Measurements from ENCODE around the gene KIFC1. TPM values are rescaled to one million over a fixed set of nuclear protein-coding genes. Genes with fewer than 3 reads are reported as not detected.

Gene KIFC1
- total and polyA plus RNA-seq, 2 donors (not counting 1 experiment from before 2014, with no cell fraction given) = 0.79 to 1.0 TPM

- H2AFZ ChIP-seq (ENCODE audit: insufficient read depth, low read depth, low read length, poor library complexity, severe bottlenecking) = no peak overlapping the region
- no peaks in the 10 kb centered on the region for H3K4me1 Mint-ChIP-seq
- no peaks in the 10 kb centered on the region for H4K20me1 ChIP-seq (ENCODE audit: control insufficient read depth, insufficient read depth, low read length, poor library complexity, severe bottlenecking)
- no peaks in the 10 kb centered on the region for H3K9me3 ChIP-seq (ENCODE audit: control extremely low read depth in 1 of 3, control insufficient read depth in 2 of 3, insufficient read depth in 1 of 3, low read length in 2 of 3)
- DNase-seq = no peak
- peaks cover 0 to 47% of the 10 kb centered on the region in 2 experiments for H3K36me3 ChIP-seq (replicated peaks in 1 of 2; ENCODE audit: control extremely low read depth in 1 of 2, control insufficient read depth in 1 of 2, extremely low read depth in 1 of 2, insufficient read depth in 2 of 2, low read length in 1 of 2)
- H3K9me3 Mint-ChIP-seq (ENCODE audit: insufficient read depth) = no peaks in the 10 kb centered on the region
- no peak overlapping the region for H3K9ac ChIP-seq (ENCODE audit: low read length)
- 97% methylated on average over 17 of the region's 17 CpGs for WGBS (ENCODE audit: insufficient coverage)
- ChIA-PET POLR2A (interaction anchor here (0.8 kb wide), 1 partner anchor 33 kb away, joined by 4 read pairs; no protein-coding TSS in a partner anchor), CTCF (no interaction called here)
- no peak overlapping the region for H3K27ac ChIP-seq (ENCODE audit: low read length in 2 of 2)
- H3K4me3 Mint-ChIP-seq = no peak overlapping the region
- no peak overlapping the region for H3K27ac Mint-ChIP-seq
- no peak for TF ChIP-seq EZH2 (IDR thresholded peaks at IDR 0.05; ENCODE audit: borderline replicate concordance, insufficient read depth, low read depth, low read length, poor library complexity, severe bottlenecking)
- no peak for TF ChIP-seq CTCF (IDR thresholded peaks at IDR 0.05)
- no peaks in the 10 kb centered on the region for H3K27me3 ChIP-seq (replicated peaks in 1 of 4; ENCODE audit: control extremely low read depth in 1 of 4, control insufficient read depth in 3 of 4, insufficient read depth in 4 of 4, low read length in 3 of 4)
- no peaks in the 10 kb centered on the region for H3K27me3 Mint-ChIP-seq
- ATAC-seq (ENCODE audit: low read depth) = no peak
- H3K4me3 ChIP-seq (ENCODE audit: control extremely low read depth in 1 of 5, extremely low read depth in 1 of 5, insufficient read depth in 1 of 5, low read depth in 2 of 5, low read length in 4 of 5) = no peak overlapping the region
- H3K4me2 ChIP-seq (replicated peaks; ENCODE audit: low read depth, low read length, poor library complexity, severe bottlenecking) = no peak overlapping the region
- intact Hi-C loops (cut with micrococcal nuclease) = no loop called here
- H3K4me1 ChIP-seq (ENCODE audit: control insufficient read depth in 2 of 2, insufficient read depth in 2 of 2, low read length in 2 of 2) = no peaks in the 10 kb centered on the region
- no peaks in the 10 kb centered on the region for H3K79me2 ChIP-seq (ENCODE audit: control insufficient read depth, insufficient read depth, low read length)
Measured at GRCh38 chr6:33443025-33443424, 51.4 kb downstream of the KIFC1 start.

- Histone ChIP-seq H3K4me3 (ENCODE audit: control extremely low read depth in 1 of 5, extremely low read depth in 1 of 5, insufficient read depth in 1 of 5, low read depth in 2 of 5, low read length in 4 of 5) (no peak overlapping the region), H3K79me2 (ENCODE audit: control insufficient read depth, insufficient read depth, low read length) (no peaks in the 10 kb centered on the region), H3K9ac (ENCODE audit: low read length) (no peak overlapping the region), H3K9me3 (ENCODE audit: control extremely low read depth in 1 of 3, control insufficient read depth in 2 of 3, insufficient read depth in 1 of 3, low read length in 2 of 3) (no peaks in the 10 kb centered on the region), H3K27ac (ENCODE audit: low read length in 2 of 2) (no peak overlapping the region), H4K20me1 (ENCODE audit: control insufficient read depth, insufficient read depth, low read length, poor library complexity, severe bottlenecking) (no peaks in the 10 kb centered on the region), H2AFZ (ENCODE audit: insufficient read depth, low read depth, low read length, poor library complexity, severe bottlenecking) (no peak overlapping the region), H3K4me1 (ENCODE audit: control insufficient read depth in 2 of 2, insufficient read depth in 2 of 2, low read length in 2 of 2) (no peaks in the 10 kb centered on the region), H3K4me2 (replicated peaks; ENCODE audit: low read depth, low read length, poor library complexity, severe bottlenecking) (no peak overlapping the region), H3K27me3 (replicated peaks in 1 of 4; ENCODE audit: control extremely low read depth in 1 of 4, control insufficient read depth in 3 of 4, insufficient read depth in 4 of 4, low read length in 3 of 4) (no peaks in the 10 kb centered on the region), H3K36me3 (replicated peaks in 1 of 2; ENCODE audit: control extremely low read depth in 1 of 2, control insufficient read depth in 1 of 2, extremely low read depth in 1 of 2, insufficient read depth in 2 of 2, low read length in 1 of 2) (peaks cover 0 to 44% of the 10 kb centered on the region in 2 experiments)
- Mint-ChIP-seq H3K9me3 (ENCODE audit: insufficient read depth) (no peaks in the 10 kb centered on the region), H3K27ac (no peak overlapping the region), H3K4me1 (no peaks in the 10 kb centered on the region), H3K27me3 (no peaks in the 10 kb centered on the region), H3K4me3 (no peak overlapping the region)
- TF ChIP-seq CTCF (IDR thresholded peaks at IDR 0.05) = no peak
- no peak for TF ChIP-seq EZH2 (IDR thresholded peaks at IDR 0.05; ENCODE audit: borderline replicate concordance, insufficient read depth, low read depth, low read length, poor library complexity, severe bottlenecking)
- intact Hi-C loops (cut with micrococcal nuclease) = no loop called here
- WGBS (ENCODE audit: insufficient coverage) = 95% methylated on average over 8 of the region's 18 CpGs
- ChIA-PET CTCF (no interaction called here), POLR2A (no interaction called here)
- no peak for ATAC-seq (ENCODE audit: low read depth)
- no peak for DNase-seq
Measured at GRCh38 chr6:33443619-33444504, 52.2 kb downstream of the KIFC1 start.

Measured in B cell (primary cell).